ENCODE results near the gene LDLRAD4.

LDLRAD4 gene

DNA sequence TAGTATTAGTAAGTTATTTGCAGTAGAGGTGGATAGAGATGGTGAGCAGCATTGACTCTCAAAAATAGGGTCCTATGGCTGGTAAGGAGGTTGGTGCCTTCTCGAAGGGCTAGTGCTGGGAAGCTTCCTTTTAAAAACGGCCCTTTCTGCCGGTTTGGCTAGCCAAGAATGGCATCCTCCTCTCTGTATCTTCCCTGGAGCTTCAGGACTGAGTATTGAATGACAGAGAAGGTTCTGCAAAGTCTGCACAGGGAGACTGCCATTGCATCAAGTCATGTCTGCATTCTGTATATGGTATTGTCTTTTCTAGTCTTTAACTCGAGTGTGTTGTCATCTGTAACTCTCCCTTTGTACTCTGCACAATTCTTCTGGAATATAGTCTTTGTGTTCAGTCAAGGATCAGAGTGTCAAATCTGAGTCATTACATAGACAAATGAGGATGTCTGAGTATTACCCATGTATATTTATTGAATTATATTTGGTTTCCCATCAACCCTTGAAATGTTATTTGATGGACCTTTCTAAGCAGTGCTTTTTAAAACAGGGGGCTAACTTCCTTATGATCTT lies 1.1 kb downstream of the LDLRAD4 start:
- TF ChIP-seq CREB1 (IDR thresholded peaks at IDR 0.05; ENCODE audit: low read depth) (no peak), RAD21 (IDR thresholded peaks at IDR 0.05; ENCODE audit: low read depth) (no peak), FOXM1 (IDR thresholded peaks at IDR 0.05; ENCODE audit: borderline replicate concordance, low read depth) (no peak), NFIC (IDR thresholded peaks at IDR 0.05) (no peak), TEAD4 (IDR thresholded peaks at IDR 0.05) (no peak), TAF1 (IDR thresholded peaks at IDR 0.05; ENCODE audit: low read depth) (no peak), EP300 (IDR thresholded peaks at IDR 0.05; ENCODE audit: borderline replicate concordance) (no peak), ZBTB7A (IDR thresholded peaks at IDR 0.05; ENCODE audit: low read depth) (no peak), YY1 (IDR thresholded peaks at IDR 0.05; ENCODE audit: low read depth) (no peak), CEBPB (IDR thresholded peaks at IDR 0.05) (no peak), TCF12 (IDR thresholded peaks at IDR 0.05; ENCODE audit: low read depth) (no peak), EGR1 (IDR thresholded peaks at IDR 0.05) (no peak)
- TF ChIP-seq, protein P1, sequence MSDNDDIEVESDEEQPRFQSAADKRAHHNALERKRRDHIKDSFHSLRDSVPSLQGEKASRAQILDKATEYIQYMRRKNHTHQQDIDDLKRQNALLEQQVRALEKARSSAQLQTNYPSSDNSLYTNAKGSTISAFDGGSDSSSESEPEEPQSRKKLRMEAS (IDR thresholded peaks at IDR 0.05) = no peak
- TF ChIP-seq, protein P2, sequence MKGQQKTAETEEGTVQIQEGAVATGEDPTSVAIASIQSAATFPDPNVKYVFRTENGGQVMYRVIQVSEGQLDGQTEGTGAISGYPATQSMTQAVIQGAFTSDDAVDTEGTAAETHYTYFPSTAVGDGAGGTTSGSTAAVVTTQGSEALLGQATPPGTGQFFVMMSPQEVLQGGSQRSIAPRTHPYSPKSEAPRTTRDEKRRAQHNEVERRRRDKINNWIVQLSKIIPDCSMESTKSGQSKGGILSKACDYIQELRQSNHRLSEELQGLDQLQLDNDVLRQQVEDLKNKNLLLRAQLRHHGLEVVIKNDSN (IDR thresholded peaks at IDR 0.05) = no peak
- TF ChIP-seq, protein P3, sequence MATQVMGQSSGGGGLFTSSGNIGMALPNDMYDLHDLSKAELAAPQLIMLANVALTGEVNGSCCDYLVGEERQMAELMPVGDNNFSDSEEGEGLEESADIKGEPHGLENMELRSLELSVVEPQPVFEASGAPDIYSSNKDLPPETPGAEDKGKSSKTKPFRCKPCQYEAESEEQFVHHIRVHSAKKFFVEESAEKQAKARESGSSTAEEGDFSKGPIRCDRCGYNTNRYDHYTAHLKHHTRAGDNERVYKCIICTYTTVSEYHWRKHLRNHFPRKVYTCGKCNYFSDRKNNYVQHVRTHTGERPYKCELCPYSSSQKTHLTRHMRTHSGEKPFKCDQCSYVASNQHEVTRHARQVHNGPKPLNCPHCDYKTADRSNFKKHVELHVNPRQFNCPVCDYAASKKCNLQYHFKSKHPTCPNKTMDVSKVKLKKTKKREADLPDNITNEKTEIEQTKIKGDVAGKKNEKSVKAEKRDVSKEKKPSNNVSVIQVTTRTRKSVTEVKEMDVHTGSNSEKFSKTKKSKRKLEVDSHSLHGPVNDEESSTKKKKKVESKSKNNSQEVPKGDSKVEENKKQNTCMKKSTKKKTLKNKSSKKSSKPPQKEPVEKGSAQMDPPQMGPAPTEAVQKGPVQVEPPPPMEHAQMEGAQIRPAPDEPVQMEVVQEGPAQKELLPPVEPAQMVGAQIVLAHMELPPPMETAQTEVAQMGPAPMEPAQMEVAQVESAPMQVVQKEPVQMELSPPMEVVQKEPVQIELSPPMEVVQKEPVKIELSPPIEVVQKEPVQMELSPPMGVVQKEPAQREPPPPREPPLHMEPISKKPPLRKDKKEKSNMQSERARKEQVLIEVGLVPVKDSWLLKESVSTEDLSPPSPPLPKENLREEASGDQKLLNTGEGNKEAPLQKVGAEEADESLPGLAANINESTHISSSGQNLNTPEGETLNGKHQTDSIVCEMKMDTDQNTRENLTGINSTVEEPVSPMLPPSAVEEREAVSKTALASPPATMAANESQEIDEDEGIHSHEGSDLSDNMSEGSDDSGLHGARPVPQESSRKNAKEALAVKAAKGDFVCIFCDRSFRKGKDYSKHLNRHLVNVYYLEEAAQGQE (IDR thresholded peaks at IDR 0.05; ENCODE audit: low read depth) = no peak

DNA sequence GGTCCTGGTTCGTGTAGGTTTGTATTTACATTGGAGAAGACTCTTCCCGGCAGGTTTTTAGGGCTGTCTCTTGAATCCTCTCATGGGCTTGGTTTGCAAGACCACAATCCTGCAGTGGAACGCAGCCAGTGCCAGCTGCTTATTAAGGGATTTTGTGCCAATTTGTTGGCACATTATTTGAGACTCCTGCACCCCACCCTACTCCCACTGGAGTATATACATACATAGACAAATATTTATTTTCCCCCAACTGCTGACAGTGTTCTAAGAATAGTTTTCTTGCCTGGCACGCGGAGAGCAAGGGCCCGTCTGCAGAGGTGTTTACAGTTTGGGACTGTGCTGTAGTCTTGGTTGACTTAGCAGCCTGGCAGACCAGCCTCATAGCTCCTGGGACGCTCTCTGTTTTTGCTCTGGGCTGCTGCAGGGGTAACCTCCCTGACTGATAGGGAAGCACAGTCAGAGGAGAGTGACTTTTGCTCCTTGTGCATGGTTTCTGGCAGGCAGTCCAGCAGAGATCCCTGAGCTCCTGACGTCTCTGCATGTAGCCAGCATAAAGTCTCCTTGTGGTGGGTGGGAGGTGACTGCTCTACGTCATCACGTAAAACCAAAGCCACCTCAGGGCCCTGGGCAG lies 1.9 kb downstream of the LDLRAD4 start:
- TF ChIP-seq, protein P1 (IDR thresholded peaks at IDR 0.05) = no peak
- TF ChIP-seq, protein P2 (IDR thresholded peaks at IDR 0.05) = no peak
- no peak for TF ChIP-seq TCF12 (IDR thresholded peaks at IDR 0.05; ENCODE audit: low read depth)

DNA sequence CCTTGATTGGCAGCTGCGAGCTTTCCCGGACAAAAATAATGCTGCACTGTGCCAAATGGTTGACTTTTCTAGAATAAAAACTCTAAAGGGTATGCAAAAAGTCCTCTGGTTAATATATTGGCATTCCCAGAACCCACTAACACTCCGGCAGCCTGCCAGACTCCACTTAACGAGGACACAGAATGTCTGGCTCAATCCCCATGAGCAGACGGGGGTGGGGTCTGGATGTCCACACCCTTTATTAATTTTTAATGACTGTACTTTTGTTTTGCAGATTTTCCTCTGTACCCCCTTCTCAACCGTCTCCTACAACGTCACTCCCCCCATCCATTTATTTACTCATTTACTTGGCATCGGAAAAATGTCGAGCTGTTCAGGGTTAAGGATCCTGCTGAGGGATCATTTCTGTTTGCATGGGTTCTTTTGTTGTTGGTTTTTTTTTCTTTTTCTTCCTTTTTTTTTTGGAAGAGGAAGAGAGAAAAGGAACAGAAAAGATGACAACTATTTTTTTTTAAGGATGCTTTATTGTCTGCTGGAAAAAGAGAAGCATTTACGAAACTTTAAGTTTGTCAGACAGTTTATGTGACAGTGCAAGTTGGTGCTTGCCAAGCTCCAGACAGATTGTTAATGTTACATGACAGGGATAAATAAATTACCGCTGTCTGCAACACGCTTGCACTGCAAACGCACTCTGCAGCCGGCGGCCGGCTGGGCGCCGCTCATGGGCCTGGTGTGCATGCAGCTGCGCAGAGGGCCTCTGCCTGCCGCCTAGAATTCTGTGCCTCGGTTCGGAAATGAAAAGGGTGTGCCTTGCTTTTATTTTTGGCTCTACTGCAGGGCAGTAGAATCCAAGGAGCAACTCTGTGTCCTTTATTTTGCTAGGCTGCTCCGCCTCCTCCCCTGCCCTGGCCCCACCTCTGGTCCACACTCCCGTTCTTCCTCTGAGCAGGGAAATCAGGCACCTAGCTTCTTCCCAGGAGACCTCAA lies 3.6 kb downstream of the LDLRAD4 start:
- TF ChIP-seq TCF12 (IDR thresholded peaks at IDR 0.05; ENCODE audit: low read depth) = no peak
- TF ChIP-seq NFIC (IDR thresholded peaks at IDR 0.05) = no peak
- TF ChIP-seq, protein P3 (IDR thresholded peaks at IDR 0.05; ENCODE audit: low read depth) = no peak
- TF ChIP-seq RAD21 (IDR thresholded peaks at IDR 0.05; ENCODE audit: low read depth) = no peak
- no peak for TF ChIP-seq FOXM1 (IDR thresholded peaks at IDR 0.05; ENCODE audit: borderline replicate concordance, low read depth)
- TF ChIP-seq EGR1 (IDR thresholded peaks at IDR 0.05) = no peak
- TF ChIP-seq YY1 (IDR thresholded peaks at IDR 0.05; ENCODE audit: low read depth) = no peak
- no peak for TF ChIP-seq CEBPB (IDR thresholded peaks at IDR 0.05)
- TF ChIP-seq, protein P2 (IDR thresholded peaks at IDR 0.05) = no peak
- no peak for TF ChIP-seq TEAD4 (IDR thresholded peaks at IDR 0.05)
- TF ChIP-seq, protein P1 (IDR thresholded peaks at IDR 0.05) = no peak
- TF ChIP-seq CREB1 (IDR thresholded peaks at IDR 0.05; ENCODE audit: low read depth) = no peak
- TF ChIP-seq EP300 (IDR thresholded peaks at IDR 0.05; ENCODE audit: borderline replicate concordance) = no peak
- TF ChIP-seq ZBTB7A (IDR thresholded peaks at IDR 0.05; ENCODE audit: low read depth) = no peak
- no peak for TF ChIP-seq TAF1 (IDR thresholded peaks at IDR 0.05; ENCODE audit: low read depth)

DNA sequence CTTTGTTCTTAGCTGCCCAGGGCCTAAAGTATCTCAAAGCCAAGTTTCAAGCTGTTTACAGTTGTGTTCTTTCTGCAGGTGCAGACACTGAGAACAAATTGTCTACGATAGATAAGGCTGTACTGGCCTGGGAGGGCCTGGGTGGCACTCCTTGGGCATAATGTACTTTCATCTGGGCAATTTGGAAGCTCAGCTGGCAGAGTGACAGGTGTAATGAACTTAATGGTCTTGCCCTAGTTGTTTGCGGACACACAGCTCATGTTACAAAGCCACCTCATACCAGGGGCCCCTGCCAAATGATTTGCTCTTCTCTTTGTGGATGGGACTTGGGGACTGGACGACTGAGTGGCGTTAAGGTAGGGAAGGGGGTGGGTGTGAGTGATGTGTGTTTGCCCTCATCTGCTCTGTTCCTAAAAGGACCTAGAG lies 4.3 kb downstream of the LDLRAD4 start:
- TF ChIP-seq NFIC (IDR thresholded peaks at IDR 0.05) (peak; percentile 59), TEAD4 (IDR thresholded peaks at IDR 0.05) (0 out of 2 replicates have a peak, but pooled peaks have one; percentile 25), EP300 (IDR thresholded peaks at IDR 0.05; ENCODE audit: borderline replicate concordance) (no peak)
